T-helper 1 cell treated with Interleukin-12 subunit alpha and Interleukin-12 subunit beta and Interleukin-4 antibody, amounts not matched to agents 30 μg/mL and 1 μg/mL, for 36 hours (primary cell): ENCODE results near the gene HNF1B.

ENCODE experiments used
- H3K27ac Mint-ChIP-seq: one replicate; pipeline ENCODE4 v1.8.0; 2021; ENCODE audit warnings: mild to moderate bottlenecking, mixed read lengths
- H3K27me3 Mint-ChIP-seq: one replicate; pipeline ENCODE4 v1.8.0; 2021; ENCODE audit warnings: low read depth, mixed read lengths
- H3K36me3 Mint-ChIP-seq: one replicate; pipeline ENCODE4 v1.8.0; 2021; ENCODE audit warnings: low read depth, mixed read lengths
- H3K4me1 Mint-ChIP-seq: one replicate; pipeline ENCODE4 v1.8.0; 2021; ENCODE audit warnings: low read depth, mixed read lengths
- H3K4me3 Mint-ChIP-seq: one replicate; pipeline ENCODE4 v1.8.0; 2021; ENCODE audit warnings: mild to moderate bottlenecking, moderate library complexity, mixed read lengths
- H3K9me3 Mint-ChIP-seq: one replicate; pipeline ENCODE4 v1.8.0; 2021; ENCODE audit warnings: mixed read lengths

Gene HNF1B

DNA sequence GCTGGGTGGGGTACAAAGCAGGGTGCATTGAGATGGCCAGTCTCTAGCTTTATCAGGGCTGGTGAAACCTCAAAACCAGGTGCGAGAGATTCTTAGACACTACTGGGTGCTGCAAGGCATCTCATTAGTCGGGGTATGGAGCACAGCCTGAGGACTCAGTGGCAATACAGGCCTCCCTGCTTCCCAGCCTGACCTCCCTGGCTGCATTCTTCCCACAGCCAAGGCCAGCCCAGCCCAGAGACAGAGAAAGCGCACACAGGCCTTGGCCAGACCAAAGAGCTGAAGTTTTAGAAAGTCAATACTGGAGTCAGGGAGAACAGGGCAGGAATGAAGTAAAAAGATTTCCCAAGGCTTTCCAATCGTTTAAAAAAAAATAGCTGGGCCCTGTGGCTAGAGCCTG, 12.5 kb downstream of the HNF1B start:
- Mint-ChIP-seq H3K27me3 (peaks cover 24% of the 10 kb centered on the region), H3K4me3 (no peak overlapping the region), H3K36me3 (peaks cover 1% of the 10 kb centered on the region), H3K4me1 (no peaks in the 10 kb centered on the region), H3K9me3 (no peaks in the 10 kb centered on the region), H3K27ac (no peak overlapping the region)

DNA sequence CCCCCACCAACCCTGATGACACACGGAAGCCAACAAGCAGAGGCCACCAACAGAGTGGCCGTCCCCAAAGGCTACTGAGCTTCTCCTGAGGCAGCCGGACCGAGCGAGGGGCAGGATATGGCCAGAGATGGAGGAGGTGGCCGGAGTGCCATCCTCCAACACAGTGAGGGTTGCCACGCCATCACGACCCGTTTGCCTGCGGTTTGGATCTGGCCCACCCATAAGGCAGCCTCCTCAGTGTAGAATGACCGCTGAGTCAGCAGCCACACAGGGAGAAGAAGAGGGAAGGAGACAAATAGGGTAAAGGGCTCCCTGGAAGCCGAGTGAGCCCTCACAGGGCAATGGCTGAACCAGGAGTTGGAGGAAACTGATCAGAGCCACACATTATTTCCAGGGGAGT, 13.8 kb downstream of the HNF1B start:
- Mint-ChIP-seq H3K36me3 (no peaks in the 10 kb centered on the region), H3K27me3 (peaks cover 14% of the 10 kb centered on the region), H3K4me1 (no peaks in the 10 kb centered on the region), H3K27ac (no peak overlapping the region), H3K4me3 (no peak overlapping the region), H3K9me3 (no peaks in the 10 kb centered on the region)

DNA sequence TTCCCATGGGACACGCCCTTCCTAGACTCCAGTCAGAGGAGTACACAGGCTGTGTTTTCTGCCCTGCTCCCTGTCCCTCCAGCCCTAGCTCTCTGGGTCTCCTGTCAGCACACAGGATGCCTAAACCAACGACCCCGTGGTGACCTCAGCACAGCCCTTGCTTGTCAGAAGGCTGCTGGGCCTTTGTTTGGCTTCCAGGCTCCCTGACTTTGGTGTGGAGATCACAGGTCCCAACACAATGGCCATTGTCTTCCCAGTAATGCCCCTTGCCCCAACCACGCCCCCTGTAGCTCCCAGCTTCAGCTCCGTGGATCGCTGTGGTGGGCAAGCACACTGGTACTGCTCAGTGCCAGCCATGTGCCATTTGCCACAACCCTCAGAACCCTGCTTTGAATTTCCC, 15.0 kb downstream of the HNF1B start:
- Mint-ChIP-seq H3K4me3 (no peak overlapping the region), H3K36me3 (no peaks in the 10 kb centered on the region), H3K9me3 (no peaks in the 10 kb centered on the region), H3K4me1 (no peaks in the 10 kb centered on the region), H3K27ac (no peak overlapping the region), H3K27me3 (peaks cover 14% of the 10 kb centered on the region)

DNA sequence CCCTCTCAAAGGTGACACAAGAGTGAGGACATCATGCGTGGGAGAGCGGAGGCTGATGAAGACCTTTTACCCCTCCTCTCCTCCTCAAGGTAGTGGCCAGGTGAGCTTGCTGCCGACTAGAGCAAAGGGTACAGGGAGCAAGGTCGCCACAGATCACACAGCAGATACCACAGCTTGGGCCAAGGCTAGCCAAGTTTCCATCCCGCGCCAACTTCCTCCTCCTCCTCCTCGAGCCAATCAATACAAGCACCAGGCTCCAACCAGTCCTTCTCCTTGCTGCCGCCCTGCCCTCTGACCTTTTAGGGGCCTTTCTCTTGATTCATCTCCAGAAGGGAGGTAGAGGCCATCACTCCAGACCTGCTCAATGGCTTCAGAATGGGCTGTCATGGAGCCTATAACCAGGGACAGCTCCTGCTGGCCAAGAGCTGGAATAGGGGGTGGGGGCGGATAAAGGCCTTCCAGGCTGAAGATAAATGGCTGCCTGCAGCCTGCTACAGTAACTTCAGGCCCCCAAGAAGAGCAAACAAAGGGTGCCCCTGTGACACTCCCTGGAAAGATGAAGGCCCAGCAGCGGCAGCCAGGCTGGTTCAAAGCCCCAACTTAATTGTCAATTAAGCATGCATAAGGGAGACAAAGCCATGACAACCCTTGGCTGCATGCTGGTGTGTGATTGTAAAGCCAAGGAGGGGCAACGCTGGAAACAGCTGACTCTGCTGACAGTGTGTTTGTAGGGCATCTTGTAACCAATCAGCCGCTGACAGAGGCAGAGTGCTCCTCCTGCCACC, 17.8 kb downstream of the HNF1B start:
- peaks cover 6% of the 10 kb centered on the region for H3K27me3 Mint-ChIP-seq
- H3K4me1 Mint-ChIP-seq, result peaks cover 2% of the 10 kb centered on the region
- no peak overlapping the region for H3K4me3 Mint-ChIP-seq
- no peaks in the 10 kb centered on the region for H3K36me3 Mint-ChIP-seq
- no peak overlapping the region for H3K27ac Mint-ChIP-seq
- no peaks in the 10 kb centered on the region for H3K9me3 Mint-ChIP-seq

DNA sequence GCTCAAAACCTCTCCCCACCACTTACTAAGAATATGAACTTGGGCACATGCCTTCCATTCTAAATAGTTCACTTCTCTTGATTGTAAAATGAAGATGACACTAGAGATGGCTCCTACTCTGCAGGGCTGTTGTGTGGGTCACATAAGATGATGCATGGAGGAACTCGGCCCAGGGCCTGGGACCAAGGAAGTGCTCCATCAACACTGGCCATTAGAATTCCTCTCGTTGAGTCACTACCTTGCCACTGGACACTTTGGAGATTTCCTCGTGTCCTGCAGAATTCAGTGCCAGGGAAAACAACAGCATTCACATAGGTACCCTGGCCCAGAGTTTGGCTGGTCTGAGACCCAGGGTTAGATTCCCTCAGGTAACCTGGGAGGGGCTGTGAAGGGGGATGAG, 18.6 kb downstream of the HNF1B start:
- H3K4me3 Mint-ChIP-seq, result no peak overlapping the region
- peaks cover 12% of the 10 kb centered on the region for H3K27me3 Mint-ChIP-seq
- peaks cover 2% of the 10 kb centered on the region for H3K4me1 Mint-ChIP-seq
- no peaks in the 10 kb centered on the region for H3K36me3 Mint-ChIP-seq
- H3K27ac Mint-ChIP-seq, result no peak overlapping the region
- no peaks in the 10 kb centered on the region for H3K9me3 Mint-ChIP-seq

DNA sequence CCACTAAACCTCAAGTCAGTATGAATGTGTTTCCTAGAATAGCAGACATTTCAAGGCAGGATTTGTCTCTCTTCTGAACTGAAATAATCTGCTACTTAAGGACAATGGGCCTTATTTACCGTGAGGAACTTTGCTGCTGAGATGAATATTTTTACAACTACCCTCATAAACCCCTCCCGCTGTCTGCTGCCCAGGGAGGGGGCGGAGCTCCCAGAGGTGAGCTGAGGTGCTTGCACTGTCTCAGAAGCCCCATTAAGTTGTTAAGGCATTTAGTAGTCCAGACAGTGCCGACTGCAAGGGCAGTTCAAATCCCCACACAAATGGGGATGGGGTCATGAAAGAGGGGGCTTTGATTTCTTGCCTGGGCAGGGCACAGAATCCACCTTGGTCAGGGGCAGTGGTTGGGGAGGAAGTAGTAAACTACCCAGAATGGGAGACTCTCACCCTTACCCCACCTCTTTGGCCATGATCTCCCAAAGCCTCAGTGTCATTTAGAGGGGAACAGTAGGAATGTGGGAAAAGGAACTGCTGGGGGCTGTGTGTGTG, 19.2 kb downstream of the HNF1B start:
- Mint-ChIP-seq H3K27ac (no peak overlapping the region), H3K9me3 (no peaks in the 10 kb centered on the region), H3K4me3 (no peak overlapping the region), H3K36me3 (no peaks in the 10 kb centered on the region), H3K4me1 (peaks cover 2% of the 10 kb centered on the region), H3K27me3 (peaks cover 12% of the 10 kb centered on the region)

DNA sequence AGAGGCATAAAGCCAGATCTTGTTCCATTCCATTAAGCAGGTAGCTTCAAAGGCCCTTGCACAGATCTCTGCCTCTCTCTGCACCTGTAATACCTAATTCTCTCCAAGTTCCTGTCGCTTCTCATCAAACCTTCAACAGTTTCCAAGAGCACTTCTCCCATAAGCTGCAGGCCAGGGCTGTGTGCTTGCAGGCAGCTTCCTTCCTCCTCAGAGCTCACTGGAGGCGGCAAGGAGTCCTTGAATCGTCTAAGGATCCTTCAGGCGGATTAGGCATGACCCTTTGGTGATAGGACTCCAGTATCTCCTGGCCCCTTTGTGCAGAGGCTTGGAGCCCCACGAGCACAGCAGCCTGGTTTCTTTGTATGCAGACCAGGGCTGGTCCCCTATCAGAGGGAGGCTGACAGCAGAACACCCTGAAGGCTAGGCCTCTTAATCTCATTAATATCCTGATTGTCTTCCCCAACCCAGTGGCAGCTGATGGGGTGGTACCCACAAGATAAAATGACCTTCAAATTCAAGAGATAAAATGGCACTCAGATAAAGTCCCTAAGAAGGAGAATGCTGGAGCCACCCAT, 19.8 kb downstream of the HNF1B start:
- Mint-ChIP-seq H3K9me3 (no peaks in the 10 kb centered on the region), H3K27ac (no peak overlapping the region), H3K4me1 (peaks cover 2% of the 10 kb centered on the region), H3K27me3 (peaks cover 12% of the 10 kb centered on the region), H3K4me3 (no peak overlapping the region), H3K36me3 (no peaks in the 10 kb centered on the region)

DNA sequence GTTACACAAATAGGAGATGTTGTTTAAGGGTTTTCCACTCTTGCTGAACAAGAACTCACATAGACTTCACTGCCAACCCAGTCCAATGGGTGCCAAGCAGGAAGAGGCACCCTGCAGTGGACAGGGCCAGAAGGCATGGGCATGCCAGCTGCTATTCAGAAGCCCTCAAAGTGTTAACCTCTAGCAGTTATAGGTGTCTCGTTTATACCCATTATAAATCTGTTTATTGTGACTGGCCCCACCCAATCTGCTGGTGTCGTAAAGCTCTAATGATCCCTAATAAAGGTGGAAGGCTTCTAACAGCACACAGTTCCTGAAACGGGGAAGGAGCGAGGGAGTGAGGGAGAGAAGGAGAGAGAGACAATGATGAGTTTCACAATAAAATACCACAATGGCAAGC, 23.9 kb downstream of the HNF1B start:
- Mint-ChIP-seq H3K4me3 (no peak overlapping the region), H3K27ac (no peak overlapping the region), H3K36me3 (no peaks in the 10 kb centered on the region), H3K27me3 (peaks cover 21% of the 10 kb centered on the region), H3K4me1 (peaks cover 2% of the 10 kb centered on the region), H3K9me3 (no peaks in the 10 kb centered on the region)

DNA sequence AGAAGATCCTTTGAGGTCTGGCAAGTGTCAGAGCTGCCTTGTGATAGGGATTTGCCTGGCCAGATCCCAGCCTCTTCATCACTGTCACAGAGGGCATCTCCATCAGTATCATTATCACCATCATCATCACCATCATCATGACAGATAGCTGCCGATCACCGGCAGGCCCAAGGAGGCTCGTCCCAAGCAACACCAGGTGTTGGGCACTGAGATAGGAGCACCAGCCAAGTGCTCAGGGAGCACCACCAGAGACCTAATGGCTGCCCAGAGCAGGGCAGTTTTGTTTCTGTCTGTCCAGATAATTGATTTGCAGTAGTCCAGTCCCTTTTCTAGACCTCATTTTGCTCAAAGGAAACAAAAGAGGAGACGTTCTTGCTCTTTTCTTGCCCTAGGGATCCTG, 25.0 kb downstream of the HNF1B start:
- Mint-ChIP-seq H3K4me3 (no peak overlapping the region), H3K4me1 (peaks cover 6% of the 10 kb centered on the region), H3K9me3 (no peaks in the 10 kb centered on the region), H3K27ac (no peak overlapping the region), H3K27me3 (peaks cover 30% of the 10 kb centered on the region), H3K36me3 (no peaks in the 10 kb centered on the region)

DNA sequence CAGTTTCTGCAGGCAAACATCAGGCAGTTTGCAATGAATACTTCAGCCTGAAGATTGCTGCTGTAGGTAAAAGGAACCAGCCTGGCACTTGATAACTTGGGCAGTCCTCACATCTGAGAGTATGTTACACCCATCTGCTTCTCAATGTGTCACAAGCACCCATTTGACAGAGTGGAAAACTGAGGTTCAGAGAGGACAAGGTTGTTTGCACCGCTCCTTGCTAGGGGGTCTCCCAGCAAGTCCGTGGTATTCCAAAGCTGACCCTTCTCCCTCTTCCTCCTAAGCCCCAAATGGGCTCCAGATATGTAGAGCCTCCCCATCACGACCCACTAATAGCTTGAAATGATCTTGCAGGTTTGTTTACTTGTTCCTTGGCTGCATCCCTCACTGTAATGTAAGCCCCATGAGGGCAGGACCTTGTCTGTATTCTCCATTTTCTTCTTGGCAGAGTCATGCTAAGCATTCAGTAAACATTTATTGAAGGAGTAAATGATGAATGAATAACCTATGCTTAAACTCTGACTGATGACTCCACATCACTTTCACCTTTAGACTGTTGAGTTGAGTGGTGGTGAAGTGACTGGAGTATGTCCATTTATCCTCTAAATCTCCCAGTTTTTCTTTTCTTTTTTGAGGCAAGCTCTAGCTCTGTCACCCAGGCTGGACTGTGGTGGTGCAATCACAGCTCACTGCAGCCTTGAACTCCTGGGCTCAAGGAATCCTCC, 26.4 kb downstream of the HNF1B start:
- Mint-ChIP-seq H3K27me3 (peaks cover 35% of the 10 kb centered on the region), H3K27ac (no peak overlapping the region), H3K9me3 (no peaks in the 10 kb centered on the region), H3K36me3 (no peaks in the 10 kb centered on the region), H3K4me1 (peaks cover 7% of the 10 kb centered on the region), H3K4me3 (no peak overlapping the region)

DNA sequence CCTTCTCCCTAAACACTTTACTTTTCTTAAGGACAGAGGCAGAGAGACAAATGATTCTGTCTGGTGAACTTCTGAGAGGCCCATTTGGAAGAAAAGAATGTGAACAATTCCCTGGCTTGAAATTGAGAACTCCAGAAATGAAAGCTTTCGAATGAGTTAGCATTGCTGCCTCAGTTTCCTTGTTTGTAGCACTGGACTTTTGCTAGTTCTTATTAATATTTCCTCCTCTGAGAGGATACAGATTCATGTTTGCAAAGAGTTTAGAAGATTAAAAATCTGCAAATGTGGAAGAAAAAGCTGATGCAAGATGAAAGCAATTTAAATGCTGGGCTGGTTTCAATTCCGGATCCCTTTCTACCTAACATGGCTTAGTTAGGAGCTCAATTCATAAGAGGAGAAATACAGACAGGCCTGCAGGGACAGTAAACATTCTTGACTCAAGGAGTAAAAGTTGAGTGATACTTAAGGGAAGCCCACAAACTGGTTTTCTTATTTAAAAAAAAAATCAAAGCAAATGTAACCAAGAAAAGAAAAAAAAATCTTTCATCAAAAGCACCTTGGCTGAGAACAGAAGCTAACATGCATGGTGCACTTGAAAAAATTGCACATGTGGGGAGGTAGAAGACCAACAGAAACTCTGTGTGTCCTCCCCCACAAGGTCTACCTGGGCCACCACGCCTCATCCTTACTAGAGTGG, 27.1 kb downstream of the HNF1B start:
- H3K36me3 Mint-ChIP-seq, result no peaks in the 10 kb centered on the region
- peaks cover 39% of the 10 kb centered on the region for H3K27me3 Mint-ChIP-seq
- H3K9me3 Mint-ChIP-seq, result no peaks in the 10 kb centered on the region
- H3K4me3 Mint-ChIP-seq, result no peak overlapping the region
- no peak overlapping the region for H3K27ac Mint-ChIP-seq
- peaks cover 5% of the 10 kb centered on the region for H3K4me1 Mint-ChIP-seq

DNA sequence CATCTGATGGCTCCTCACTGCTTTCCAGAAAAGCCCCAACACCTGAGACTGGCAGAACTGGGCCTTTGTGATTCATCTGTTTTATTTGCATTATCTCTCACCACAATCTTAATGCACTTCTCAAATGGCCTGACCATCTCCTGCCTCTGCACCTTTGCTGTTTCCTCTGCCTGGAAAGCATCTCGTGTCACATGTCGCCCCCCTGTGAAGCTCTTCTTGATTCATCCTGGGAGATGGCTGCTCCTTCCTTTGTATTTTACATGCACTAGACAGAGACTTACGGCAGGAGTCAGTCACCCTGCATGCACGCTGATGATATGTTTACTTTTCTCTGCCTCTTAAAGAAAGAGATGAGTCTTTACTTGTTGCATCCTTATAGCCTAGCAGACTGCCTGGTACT, 30.0 kb downstream of the HNF1B start:
- Mint-ChIP-seq H3K27me3 (peaks cover 44% of the 10 kb centered on the region), H3K27ac (no peak overlapping the region), H3K36me3 (no peaks in the 10 kb centered on the region), H3K9me3 (no peaks in the 10 kb centered on the region), H3K4me3 (no peak overlapping the region), H3K4me1 (peaks cover 5% of the 10 kb centered on the region)

DNA sequence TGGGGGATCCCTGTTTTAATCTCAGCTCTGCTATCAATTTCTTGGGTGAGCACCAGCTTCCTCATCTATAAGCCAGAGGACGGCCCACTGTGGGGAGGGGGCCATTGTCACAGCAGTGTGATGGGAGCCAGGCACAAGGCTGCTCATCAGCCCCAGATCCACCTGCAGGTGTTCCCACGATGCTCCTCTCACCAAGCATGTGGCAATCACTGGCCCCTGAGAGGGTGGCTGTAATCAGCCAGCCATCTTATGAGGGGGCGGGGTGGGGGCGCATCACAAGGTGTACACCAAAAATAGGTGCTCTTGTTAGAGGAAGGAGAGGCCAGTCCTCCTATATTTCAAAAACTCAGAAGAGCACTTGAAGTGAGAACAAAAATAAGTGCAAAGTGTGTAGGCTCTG, 31.2 kb downstream of the HNF1B start:
- H3K9me3 Mint-ChIP-seq, result no peaks in the 10 kb centered on the region
- no peak overlapping the region for H3K4me3 Mint-ChIP-seq
- peaks cover 45% of the 10 kb centered on the region for H3K27me3 Mint-ChIP-seq
- H3K27ac Mint-ChIP-seq, result no peak overlapping the region
- peaks cover 5% of the 10 kb centered on the region for H3K4me1 Mint-ChIP-seq
- H3K36me3 Mint-ChIP-seq, result no peaks in the 10 kb centered on the region

DNA sequence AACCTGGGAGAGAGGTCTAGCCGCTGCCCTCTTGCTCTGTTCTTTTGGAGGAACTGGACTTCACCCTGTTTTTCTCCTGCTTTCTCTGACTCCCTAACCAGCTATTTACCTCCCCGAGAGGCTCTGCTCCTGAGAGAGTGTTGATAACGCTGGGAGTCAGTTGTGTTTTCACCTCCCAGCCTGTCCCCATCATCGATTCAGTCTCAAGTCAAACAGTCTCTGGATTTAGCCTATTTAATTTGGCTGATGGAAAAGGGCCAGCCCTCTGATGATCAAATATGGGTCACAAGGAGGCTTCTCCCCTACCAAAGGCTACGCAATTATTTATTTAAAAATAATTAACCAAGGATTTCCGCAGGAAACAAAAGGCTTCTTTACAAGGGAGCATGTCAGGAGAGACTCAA, 31.8 kb downstream of the HNF1B start:
- H3K27ac Mint-ChIP-seq, result no peak overlapping the region
- no peaks in the 10 kb centered on the region for H3K36me3 Mint-ChIP-seq
- H3K27me3 Mint-ChIP-seq, result peaks cover 42% of the 10 kb centered on the region
- peaks cover 5% of the 10 kb centered on the region for H3K4me1 Mint-ChIP-seq
- no peak overlapping the region for H3K4me3 Mint-ChIP-seq
- no peaks in the 10 kb centered on the region for H3K9me3 Mint-ChIP-seq
